ENCODE data around the gene WHAMM.
"Not testable (repeated sequence)": the region's sequence is repeated elsewhere in the genome, so short reads cannot be mapped to it uniquely, and the experiment has no call there.

Gene WHAMM

GRCh38 chr15:82865981-82866380 is 56.6 kb downstream of the WHAMM start:
- DNase-seq (ENCODE audit: low read depth, low spot score) = not testable (repeated sequence)

GRCh38 chr15:82870727-82871320 is 61.4 kb downstream of the WHAMM start:
- no peak for DNase-seq (ENCODE audit: low read depth, low spot score)

GRCh38 chr15:82871358-82871757 is 61.9 kb downstream of the WHAMM start:
- no peak for DNase-seq (ENCODE audit: low read depth, low spot score)

- no peak for DNase-seq (ENCODE audit: low read depth, low spot score)
Observed at GRCh38 chr15:82871832-82872484, 62.5 kb downstream of the WHAMM start.

- no peak for DNase-seq (ENCODE audit: low read depth, low spot score)
Observed at GRCh38 chr15:82873000-82873680, 63.7 kb downstream of the WHAMM start.

- no peak for DNase-seq (ENCODE audit: low read depth, low spot score)
Observed at GRCh38 chr15:82874267-82874666, 64.8 kb downstream of the WHAMM start.

GRCh38 chr15:82874961-82875360 is 65.5 kb downstream of the WHAMM start:
- no peak for DNase-seq (ENCODE audit: low read depth, low spot score)

- no peak for DNase-seq (ENCODE audit: low read depth, low spot score)
Observed at GRCh38 chr15:82875411-82876003, 66.1 kb downstream of the WHAMM start.

GRCh38 chr15:82877825-82878224 is 68.4 kb downstream of the WHAMM start:
- DNase-seq (ENCODE audit: low read depth, low spot score) = no peak

GRCh38 chr15:82878325-82878724 is 68.9 kb downstream of the WHAMM start:
- no peak for DNase-seq (ENCODE audit: low read depth, low spot score)

GRCh38 chr15:82880704-82881103 is 71.3 kb downstream of the WHAMM start:
- DNase-seq (ENCODE audit: low read depth, low spot score) = no peak

GRCh38 chr15:82881747-82882146 is 72.3 kb downstream of the WHAMM start:
- no peak for DNase-seq (ENCODE audit: low read depth, low spot score)

GRCh38 chr15:82882273-82882928 is 73.0 kb downstream of the WHAMM start:
- DNase-seq (ENCODE audit: low read depth, low spot score) = no peak
